ENCODE measurements around the gene ZNF608. TPM values are rescaled to one million over a fixed set of nuclear protein-coding genes. Genes with fewer than 3 reads are reported as not detected.

The ZNF608 gene
- total and polyA plus RNA-seq, 3 experiments from 2014 or later = not detected

DNA sequence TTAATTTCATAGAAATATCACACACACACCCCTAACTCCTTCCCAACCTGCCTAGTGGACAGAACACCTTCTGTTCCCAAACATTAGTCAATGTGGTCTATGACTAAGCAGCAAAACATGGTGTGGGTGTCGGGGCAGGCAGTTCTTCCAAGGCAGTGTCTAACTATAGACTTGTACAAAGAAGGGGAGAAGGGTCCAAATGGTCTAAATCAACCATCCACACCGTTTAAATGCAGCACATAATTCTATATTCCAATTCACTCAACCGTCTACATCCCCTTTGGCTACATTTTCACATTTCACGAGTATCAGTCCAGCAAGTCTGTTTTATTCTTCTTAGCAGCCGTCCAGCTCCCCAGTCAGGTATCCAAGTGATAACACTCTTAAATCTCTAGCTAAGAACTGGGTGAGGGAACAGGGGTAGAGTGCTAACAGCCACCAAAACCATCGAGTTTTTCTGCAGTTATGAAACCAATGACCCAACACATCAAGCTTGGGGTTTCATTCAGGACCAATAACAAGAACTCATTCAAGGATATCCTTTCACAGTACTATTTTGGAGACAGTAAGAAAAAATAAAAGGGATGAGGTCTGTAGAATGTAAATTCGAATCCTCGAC lies 3.3 kb downstream of the ZNF608 start:
- H3K4me3 Mint-ChIP-seq = no peak overlapping the region
- ChIA-PET CTCF (no interaction called here), POLR2A (no interaction called here)

DNA sequence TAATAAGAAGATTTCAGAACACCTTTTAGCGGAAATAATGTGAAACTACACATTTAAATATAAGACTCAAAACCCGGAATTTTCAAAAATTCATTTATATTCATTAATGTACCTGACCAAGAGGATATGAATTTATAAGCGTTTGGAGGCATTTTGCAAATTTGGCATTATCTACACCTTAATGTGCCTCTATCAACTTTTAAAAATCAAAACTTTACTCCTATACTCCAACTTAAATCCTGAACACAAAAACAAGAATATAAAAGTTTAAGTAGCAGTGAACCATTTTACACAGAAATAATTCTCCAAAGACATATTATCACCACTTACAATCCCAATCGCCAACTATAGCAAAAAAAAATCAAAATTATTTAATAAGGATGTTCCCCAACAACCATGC lies 3.9 kb downstream of the ZNF608 start:
- no peak for DNase-seq
- H3K9me3 Mint-ChIP-seq = peaks cover 0 to 7% (median 2%) of the 10 kb centered on the region in 5 donors
- Histone ChIP-seq H3K27ac (ENCODE audit: low read depth, low read length) (no peak overlapping the region), H3K27me3 (ENCODE audit: insufficient read depth, low read length, poor library complexity, severe bottlenecking) (peaks cover 6% of the 10 kb centered on the region), H3K9me3 (ENCODE audit: low read length) (no peaks in the 10 kb centered on the region), H3K36me3 (ENCODE audit: insufficient read depth, low read length) (no peaks in the 10 kb centered on the region), H3K4me3 (ENCODE audit: low read length) (no peak overlapping the region), H3K4me1 (ENCODE audit: insufficient read depth, low read length) (no peaks in the 10 kb centered on the region)
- no peak overlapping the region for H3K27ac Mint-ChIP-seq
- H3K4me3 Mint-ChIP-seq = no peak overlapping the region
- H3K27me3 Mint-ChIP-seq = peaks cover 24 to 30% of the 10 kb centered on the region in 2 donors
- ChIA-PET CTCF (no interaction called here), POLR2A (no interaction called here)
- no peaks in the 10 kb centered on the region for H3K36me3 Mint-ChIP-seq
- peaks cover 2 to 6% (median 5%) of the 10 kb centered on the region in 3 donors for H3K4me1 Mint-ChIP-seq

More for the DNA sequence above, 3.3 kb downstream of the ZNF608 start:
- peaks cover 0 to 7% (median 4%) of the 10 kb centered on the region in 5 donors for H3K9me3 Mint-ChIP-seq
- H3K27ac Mint-ChIP-seq = no peak overlapping the region
- H3K4me1 Mint-ChIP-seq = peaks cover 2 to 9% (median 9%) of the 10 kb centered on the region in 3 donors
- Histone ChIP-seq H3K4me3 (ENCODE audit: low read length) (no peak overlapping the region), H3K9me3 (ENCODE audit: low read length) (no peaks in the 10 kb centered on the region), H3K4me1 (ENCODE audit: insufficient read depth, low read length) (no peaks in the 10 kb centered on the region), H3K36me3 (ENCODE audit: insufficient read depth, low read length) (no peaks in the 10 kb centered on the region), H3K27ac (ENCODE audit: low read depth, low read length) (no peak overlapping the region), H3K27me3 (ENCODE audit: insufficient read depth, low read length, poor library complexity, severe bottlenecking) (peaks cover 12% of the 10 kb centered on the region)
- DNase-seq = no peak
- H3K36me3 Mint-ChIP-seq = no peaks in the 10 kb centered on the region
- H3K27me3 Mint-ChIP-seq = peaks cover 30 to 36% of the 10 kb centered on the region in 2 donors

DNA sequence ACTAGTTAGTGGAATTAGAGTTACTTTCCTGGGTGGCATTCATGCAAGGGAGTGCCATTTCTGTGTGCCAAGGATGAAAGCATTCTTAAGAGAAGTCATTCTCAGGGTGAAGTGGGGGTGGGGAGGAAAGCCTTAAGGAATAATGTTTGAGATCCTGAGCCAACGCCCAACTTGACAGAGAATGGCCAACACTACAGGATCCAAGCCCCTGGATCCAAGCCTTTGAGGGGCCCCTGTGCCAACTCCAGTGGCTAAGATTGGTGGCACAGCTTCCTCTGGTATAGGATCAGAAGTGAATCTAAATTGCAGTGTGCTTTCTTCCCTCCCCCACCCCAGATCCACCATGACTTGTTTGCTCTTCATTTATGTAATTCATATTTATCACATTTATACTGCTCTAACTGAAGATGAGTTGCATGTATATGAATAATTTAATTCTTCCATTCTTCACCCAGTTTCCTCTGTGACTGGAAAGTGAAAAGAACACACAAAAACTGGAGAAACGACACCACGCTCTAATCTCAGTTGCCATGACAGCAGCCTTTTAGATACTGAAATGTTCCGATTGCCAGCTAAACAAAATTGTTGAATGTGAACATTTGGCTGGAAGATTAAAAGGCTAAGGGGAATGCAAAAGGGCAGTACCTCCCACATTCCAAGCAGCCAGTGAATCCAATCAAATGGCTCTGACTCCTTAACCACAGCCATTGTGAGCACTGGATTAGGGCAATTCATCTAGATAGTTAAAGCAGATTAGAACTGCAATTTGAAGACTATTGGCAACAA lies 4.5 kb downstream of the ZNF608 start:
- Histone ChIP-seq H3K4me1 (ENCODE audit: insufficient read depth, low read length) (no peaks in the 10 kb centered on the region), H3K9me3 (ENCODE audit: low read length) (no peaks in the 10 kb centered on the region), H3K4me3 (ENCODE audit: low read length) (no peak overlapping the region), H3K27me3 (ENCODE audit: insufficient read depth, low read length, poor library complexity, severe bottlenecking) (no peaks in the 10 kb centered on the region), H3K36me3 (ENCODE audit: insufficient read depth, low read length) (no peaks in the 10 kb centered on the region), H3K27ac (ENCODE audit: low read depth, low read length) (no peak overlapping the region)
- Mint-ChIP-seq H3K9me3 (peaks cover 0 to 7% (median 2%) of the 10 kb centered on the region in 5 donors), H3K4me3 (no peak overlapping the region), H3K36me3 (no peaks in the 10 kb centered on the region), H3K27me3 (peaks cover 19 to 25% of the 10 kb centered on the region in 2 donors), H3K4me1 (peaks cover 0 to 2% (median under 1%) of the 10 kb centered on the region in 3 donors), H3K27ac (no peak overlapping the region)
- CTCF ChIA-PET = no interaction called here
- POLR2A ChIA-PET = no interaction called here
- no peak for DNase-seq

DNA sequence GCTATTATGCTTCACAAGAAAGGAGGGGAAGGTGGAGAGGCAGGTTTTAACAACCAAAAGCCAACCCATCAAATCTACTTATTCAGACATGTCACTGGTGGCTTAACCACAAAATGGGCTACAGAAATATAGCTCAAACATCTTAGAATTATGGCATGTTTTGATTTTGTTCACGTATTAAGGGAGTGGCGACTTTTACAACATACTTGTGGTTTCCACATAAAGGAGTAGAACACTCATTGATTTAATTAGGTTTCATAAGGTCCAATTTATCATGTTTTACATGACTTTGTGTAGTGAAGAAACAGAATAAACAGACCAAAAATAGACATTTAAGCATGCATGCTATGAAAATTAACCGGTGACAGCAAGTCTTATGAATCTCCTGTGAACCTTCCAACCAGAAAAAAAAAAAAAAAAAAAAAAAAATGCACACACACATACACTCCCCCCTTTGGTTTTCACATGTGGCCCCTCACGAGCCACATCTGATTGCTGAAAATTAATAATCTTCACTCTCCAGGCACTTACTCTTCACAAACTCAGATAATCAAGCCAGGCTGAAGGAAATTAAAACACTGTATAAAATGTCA lies 5.4 kb downstream of the ZNF608 start:
- Mint-ChIP-seq H3K4me3 (no peak overlapping the region), H3K9me3 (peaks cover 0 to 4% (median 1%) of the 10 kb centered on the region in 5 donors), H3K27me3 (peaks cover 13 to 17% of the 10 kb centered on the region in 2 donors), H3K4me1 (no peaks in the 10 kb centered on the region), H3K27ac (no peak overlapping the region), H3K36me3 (no peaks in the 10 kb centered on the region)
- no peaks in the 10 kb centered on the region for H3K4me1 ChIP-seq (ENCODE audit: insufficient read depth, low read length)
- H3K36me3 ChIP-seq (ENCODE audit: insufficient read depth, low read length) = no peaks in the 10 kb centered on the region
- H3K4me3 ChIP-seq (ENCODE audit: low read length) = no peak overlapping the region
- POLR2A ChIA-PET = no interaction called here
- DNase-seq = no peak
- H3K9me3 ChIP-seq (ENCODE audit: low read length) = no peaks in the 10 kb centered on the region
- CTCF ChIA-PET = no interaction called here
- H3K27me3 ChIP-seq (ENCODE audit: insufficient read depth, low read length, poor library complexity, severe bottlenecking) = no peaks in the 10 kb centered on the region
- no peak overlapping the region for H3K27ac ChIP-seq (ENCODE audit: low read depth, low read length)

GRCh38 chr5:124740071-124740470 lies 6.4 kb downstream of the ZNF608 start:
- no peaks in the 10 kb centered on the region for H3K27me3 ChIP-seq (ENCODE audit: insufficient read depth, low read length, poor library complexity, severe bottlenecking)
- Mint-ChIP-seq H3K27me3 (peaks cover 7 to 11% of the 10 kb centered on the region in 2 donors), H3K4me1 (no peaks in the 10 kb centered on the region), H3K36me3 (no peaks in the 10 kb centered on the region), H3K27ac (no peak overlapping the region), H3K9me3 (peaks cover 0 to 4% (median 2%) of the 10 kb centered on the region in 5 donors), H3K4me3 (no peak overlapping the region)
- no peak overlapping the region for H3K27ac ChIP-seq (ENCODE audit: low read depth, low read length)
- H3K9me3 ChIP-seq (ENCODE audit: low read length) = no peaks in the 10 kb centered on the region
- DNase-seq = no peak
- no peak overlapping the region for H3K4me3 ChIP-seq (ENCODE audit: low read length)
- H3K36me3 ChIP-seq (ENCODE audit: insufficient read depth, low read length) = no peaks in the 10 kb centered on the region
- ChIA-PET POLR2A (no interaction called here), CTCF (no interaction called here)
- H3K4me1 ChIP-seq (ENCODE audit: insufficient read depth, low read length) = no peaks in the 10 kb centered on the region

DNA sequence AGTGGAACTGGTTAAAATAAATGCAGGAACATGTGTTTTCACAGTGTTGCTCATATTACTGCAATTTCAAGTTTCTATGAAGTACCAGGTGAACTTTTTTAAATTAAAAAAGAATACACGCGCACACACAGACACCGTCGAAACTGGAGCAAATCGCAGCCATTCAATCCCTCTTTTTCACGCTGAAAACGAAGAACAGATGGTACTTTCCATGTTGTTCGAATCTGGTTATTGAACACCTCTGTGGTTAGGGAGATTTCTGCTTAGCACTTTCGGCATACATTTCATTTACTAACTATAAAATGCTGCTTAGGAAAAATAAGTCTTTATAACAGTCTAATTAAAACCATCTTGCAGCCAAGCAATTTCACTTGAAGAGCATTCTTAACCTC lies 6.8 kb downstream of the ZNF608 start:
- Mint-ChIP-seq H3K27ac (no peak overlapping the region), H3K4me1 (no peaks in the 10 kb centered on the region), H3K27me3 (peaks cover 7 to 11% of the 10 kb centered on the region in 2 donors), H3K36me3 (no peaks in the 10 kb centered on the region), H3K4me3 (no peak overlapping the region), H3K9me3 (peaks cover 0 to 4% (median 1%) of the 10 kb centered on the region in 5 donors)
- no peaks in the 10 kb centered on the region for H3K4me1 ChIP-seq (ENCODE audit: insufficient read depth, low read length)
- no peak overlapping the region for H3K27ac ChIP-seq (ENCODE audit: low read depth, low read length)
- no peak for DNase-seq
- H3K9me3 ChIP-seq (ENCODE audit: low read length) = no peaks in the 10 kb centered on the region
- H3K36me3 ChIP-seq (ENCODE audit: insufficient read depth, low read length) = no peaks in the 10 kb centered on the region
- CTCF ChIA-PET = no interaction called here
- no peak overlapping the region for H3K4me3 ChIP-seq (ENCODE audit: low read length)
- POLR2A ChIA-PET = no interaction called here
- no peaks in the 10 kb centered on the region for H3K27me3 ChIP-seq (ENCODE audit: insufficient read depth, low read length, poor library complexity, severe bottlenecking)

GRCh38 chr5:124738681-124739633 lies 7.5 kb downstream of the ZNF608 start:
- Mint-ChIP-seq H3K27me3 (peaks cover 7 to 11% of the 10 kb centered on the region in 2 donors), H3K4me1 (no peaks in the 10 kb centered on the region), H3K27ac (no peak overlapping the region), H3K4me3 (no peak overlapping the region), H3K36me3 (no peaks in the 10 kb centered on the region), H3K9me3 (peaks cover 0 to 4% (median 0%) of the 10 kb centered on the region in 5 donors)
- ChIA-PET CTCF (no interaction called here), POLR2A (no interaction called here)
- Histone ChIP-seq H3K9me3 (ENCODE audit: low read length) (no peaks in the 10 kb centered on the region), H3K27me3 (ENCODE audit: insufficient read depth, low read length, poor library complexity, severe bottlenecking) (no peaks in the 10 kb centered on the region), H3K4me1 (ENCODE audit: insufficient read depth, low read length) (no peaks in the 10 kb centered on the region), H3K27ac (ENCODE audit: low read depth, low read length) (no peak overlapping the region), H3K36me3 (ENCODE audit: insufficient read depth, low read length) (no peaks in the 10 kb centered on the region), H3K4me3 (ENCODE audit: low read length) (no peak overlapping the region)
- no peak for DNase-seq

All from CD8-positive, alpha-beta memory T cell (primary cell).